COLO829 (cell line): Measurements from ENCODE around the gene GLIPR2.
"Not testable (repeated sequence)": the region's sequence is repeated elsewhere in the genome, so short reads cannot be mapped to it uniquely, and the experiment has no call there.

Source experiments
- DNase-seq: peaks from one replicate; pipeline ENCODE4 v3.0.0; 2012; ENCODE audit warnings: low spot score

The GLIPR2 gene

GRCh38 chr9:36144309-36145232 lies 8.0 kb downstream of the GLIPR2 start:
- no peak for DNase-seq

DNA sequence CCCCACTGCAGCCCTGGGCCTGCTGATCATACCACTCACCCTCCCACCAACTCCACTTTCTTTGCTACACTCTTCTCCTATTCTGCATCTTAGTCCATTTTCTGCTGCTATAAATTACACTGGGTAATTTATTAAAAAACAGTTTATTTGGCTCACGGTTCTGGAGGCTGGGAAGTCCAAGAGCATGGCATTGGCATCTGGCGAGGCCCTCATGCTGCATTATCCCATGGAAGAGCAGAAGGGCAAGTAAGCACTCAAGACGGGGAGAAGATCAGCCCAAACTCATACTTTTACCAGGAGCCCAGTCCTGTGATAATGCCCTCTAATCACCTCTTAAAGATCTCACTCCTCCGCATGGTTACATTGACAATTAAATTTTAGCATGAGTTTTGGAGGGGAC lies 9.4 kb downstream of the GLIPR2 start:
- no peak for DNase-seq

DNA sequence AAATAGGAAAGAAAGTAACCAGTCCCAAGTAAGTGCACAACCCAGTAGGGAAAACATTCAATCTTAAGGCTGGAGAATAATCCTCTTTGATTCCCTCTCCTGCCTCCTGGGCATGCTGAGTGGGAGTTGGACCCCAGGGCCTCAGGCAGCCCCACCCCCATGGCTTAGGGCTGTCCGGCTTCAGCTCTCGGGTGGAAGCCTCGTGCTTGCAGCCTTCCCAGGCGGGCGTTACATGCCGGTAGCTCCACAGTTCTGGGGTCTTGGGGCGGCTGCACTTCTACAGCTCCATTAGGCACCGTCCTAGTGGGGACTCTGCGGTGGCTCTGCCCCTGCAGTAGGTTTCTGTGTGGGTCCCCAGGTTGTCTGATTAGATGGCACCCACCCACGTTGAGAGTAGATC lies 10.1 kb downstream of the GLIPR2 start:
- no peak for DNase-seq

DNA sequence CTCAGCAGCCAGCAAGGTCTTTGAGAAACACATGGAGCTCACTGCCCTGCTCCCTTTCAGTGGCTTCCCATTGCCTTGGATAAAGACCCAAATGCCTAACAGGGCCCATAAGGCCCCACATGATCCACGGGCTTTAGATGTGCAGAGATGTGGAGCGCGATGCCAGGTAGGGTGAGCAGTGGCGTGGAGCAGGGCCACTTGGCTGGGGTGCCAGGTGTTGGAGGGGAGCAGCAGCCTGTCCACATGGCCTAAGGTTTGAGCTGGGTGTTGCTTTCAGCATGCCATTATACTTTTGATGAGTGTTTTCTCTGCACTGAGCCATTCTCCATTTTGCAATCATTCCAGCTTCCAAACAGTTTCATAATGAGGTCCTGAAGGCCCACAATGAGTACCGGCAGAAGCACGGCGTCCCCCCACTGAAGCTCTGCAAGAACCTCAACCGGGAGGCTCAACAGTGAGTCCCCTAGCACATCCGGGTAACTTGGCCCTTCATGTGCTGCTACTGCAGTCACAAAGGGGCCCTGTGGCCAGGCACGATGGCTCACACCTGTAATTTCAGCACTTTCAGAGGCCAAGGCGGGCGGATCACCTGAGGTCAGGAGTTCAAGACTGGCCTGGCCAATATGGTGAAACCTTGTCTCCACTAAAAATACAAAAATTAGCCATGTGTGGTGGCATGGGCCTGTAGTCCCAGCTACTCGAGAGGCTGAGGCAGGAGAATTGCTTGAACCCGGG lies 11.1 kb downstream of the GLIPR2 start:
- no peak for DNase-seq

- DNase-seq = peak; percentile 98
Observed at GRCh38 chr9:36148311-36149051, 11.9 kb downstream of the GLIPR2 start.

GRCh38 chr9:36149197-36149596 lies 12.7 kb downstream of the GLIPR2 start:
- DNase-seq = no peak

DNA sequence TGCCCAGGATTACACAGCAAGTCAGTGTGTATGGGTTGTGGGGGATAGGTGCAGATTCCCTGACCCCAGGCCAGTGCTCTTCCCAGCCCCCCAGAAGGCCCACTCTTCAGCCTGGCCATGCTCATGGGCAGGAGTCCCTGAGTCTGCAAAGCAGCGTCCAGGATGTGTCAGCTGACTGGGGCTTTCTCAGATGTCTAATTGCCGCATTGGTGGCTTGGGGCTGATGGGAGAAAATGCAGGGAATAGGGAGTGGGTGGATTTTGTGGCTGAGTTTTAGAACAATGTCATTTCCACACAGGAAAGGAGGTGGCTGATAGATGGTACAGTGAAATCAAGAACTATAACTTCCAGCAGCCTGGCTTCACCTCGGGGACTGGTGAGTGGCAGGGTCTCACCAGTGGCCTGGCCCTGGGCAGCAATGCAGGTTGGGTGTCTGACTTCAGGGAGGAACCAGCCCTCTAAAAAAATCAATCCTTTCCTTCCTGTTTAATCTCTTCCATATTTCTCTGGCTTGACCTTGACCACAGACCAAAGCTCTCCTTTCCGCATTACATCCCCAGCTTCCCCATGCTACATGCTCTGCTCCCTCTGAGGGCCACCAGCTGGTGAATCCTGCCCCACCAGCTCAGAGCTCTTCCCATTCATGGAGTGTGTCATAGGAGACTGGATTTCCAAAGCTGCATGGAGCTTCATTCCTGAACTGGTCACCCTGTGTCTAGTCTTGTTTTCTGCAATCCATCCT lies 14.2 kb downstream of the GLIPR2 start:
- DNase-seq = no peak

GRCh38 chr9:36151316-36152210 lies 15.0 kb downstream of the GLIPR2 start:
- no peak for DNase-seq

DNA sequence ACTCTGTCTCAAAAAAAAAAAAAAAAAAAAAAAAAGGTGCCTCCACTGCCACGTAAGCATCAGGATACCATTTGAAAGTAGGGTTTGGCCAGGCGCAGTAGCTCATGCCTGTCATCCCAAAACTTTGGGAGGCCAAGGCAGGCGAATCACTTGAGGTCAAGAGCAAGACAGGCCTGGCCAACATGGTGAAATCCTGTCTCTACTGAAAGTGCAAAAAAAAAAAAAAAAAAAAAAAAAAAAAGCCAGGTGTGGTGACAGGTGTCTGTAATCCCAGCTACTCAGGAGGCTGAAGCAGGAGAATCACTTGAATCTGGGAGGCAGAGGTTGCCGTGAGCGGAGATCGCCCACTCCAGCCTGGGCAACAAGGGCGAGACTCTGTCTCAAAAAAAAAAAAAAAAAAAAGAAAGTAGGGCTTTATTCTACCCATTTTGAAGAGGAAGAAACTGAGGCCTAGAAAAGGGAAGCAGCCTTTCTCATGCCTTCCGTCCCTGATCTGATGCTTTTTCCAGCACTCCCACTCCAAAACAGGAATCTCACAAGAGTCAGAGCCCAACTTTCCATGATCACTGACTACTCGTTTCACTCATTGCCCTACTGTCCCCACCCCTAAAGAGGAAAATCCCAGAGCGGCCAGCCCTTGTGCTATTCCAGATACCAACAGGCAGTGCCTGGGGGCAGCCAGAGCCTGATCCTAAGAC lies 16.4 kb downstream of the GLIPR2 start:
- no peak for DNase-seq

- no peak for DNase-seq
Observed at GRCh38 chr9:36153746-36154145, 17.2 kb downstream of the GLIPR2 start.

DNA sequence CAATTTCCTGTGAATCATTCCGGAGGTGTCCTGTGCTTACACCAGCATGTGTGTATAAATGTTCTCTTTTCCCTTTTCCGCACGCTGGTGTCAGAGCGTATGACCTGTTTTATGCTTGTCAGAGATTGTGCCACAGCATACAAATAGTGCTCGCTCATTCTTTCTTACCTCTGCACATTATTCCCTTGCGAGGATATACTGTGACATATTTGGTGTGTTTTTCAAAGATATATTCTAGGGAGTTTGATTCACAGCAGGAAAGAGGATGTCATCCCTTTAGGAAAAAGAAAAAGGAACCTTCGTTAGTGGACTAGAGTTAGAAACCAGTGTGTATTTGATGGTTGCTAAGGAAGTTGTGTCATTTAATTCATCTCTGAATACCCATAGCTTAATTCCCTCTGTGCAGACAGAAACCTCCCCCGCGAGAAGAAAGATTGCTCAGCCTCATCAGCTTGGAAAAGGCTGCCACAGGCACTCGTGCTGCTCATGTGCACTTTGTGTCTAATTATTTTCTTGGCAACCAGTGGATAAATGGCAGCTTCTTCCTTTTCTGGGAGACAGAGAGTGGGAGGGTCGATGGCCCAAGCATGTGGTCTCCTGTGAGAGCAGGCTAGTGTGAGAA lies 17.9 kb downstream of the GLIPR2 start:
- DNase-seq = peak; percentile 62

- DNase-seq = no peak
Observed at GRCh38 chr9:36156116-36156515, 19.6 kb downstream of the GLIPR2 start.

DNA sequence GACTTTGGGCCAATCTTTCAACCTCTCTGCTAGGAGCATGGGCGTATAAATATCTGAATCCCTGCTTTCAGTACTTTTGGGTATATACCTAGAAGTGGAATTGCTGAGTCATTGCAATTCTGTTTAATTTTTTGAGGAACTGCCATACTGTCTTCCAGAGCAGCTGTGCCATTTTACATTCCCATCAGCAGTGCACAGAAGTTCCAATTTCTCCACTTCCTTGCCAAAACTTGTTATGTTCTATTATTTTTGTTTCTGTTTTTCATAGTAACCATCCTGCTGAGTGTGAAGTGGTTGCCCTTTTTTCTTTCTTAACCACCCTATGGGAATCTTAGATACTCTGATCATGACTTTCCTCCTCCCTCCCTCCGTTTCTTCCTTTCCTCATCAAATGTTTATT lies 21.6 kb downstream of the GLIPR2 start:
- DNase-seq = no peak

- DNase-seq = no peak
Observed at GRCh38 chr9:36158917-36159316, 22.4 kb downstream of the GLIPR2 start.

DNA sequence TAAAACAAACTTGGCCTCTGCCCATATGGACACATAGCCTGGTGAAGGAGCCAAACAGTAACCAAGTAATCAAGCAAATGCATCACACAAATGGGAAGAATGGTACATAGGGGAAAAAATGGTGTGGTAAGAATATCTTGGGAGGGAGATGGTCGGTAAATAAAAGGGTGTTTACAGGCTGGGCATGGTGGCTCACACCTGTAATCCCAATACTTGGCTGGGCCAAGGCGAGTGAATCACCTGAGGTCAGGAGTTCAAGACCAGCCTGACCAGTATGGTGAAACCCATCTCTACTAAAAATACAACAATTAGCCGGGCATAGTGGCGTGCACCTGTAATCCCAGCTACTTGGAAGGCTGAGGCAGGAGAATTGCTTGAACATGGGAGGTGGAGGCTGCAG lies 23.0 kb downstream of the GLIPR2 start:
- DNase-seq = not testable (repeated sequence)

GRCh38 chr9:36160126-36160525 lies 23.6 kb downstream of the GLIPR2 start:
- DNase-seq = not testable (repeated sequence)

DNA sequence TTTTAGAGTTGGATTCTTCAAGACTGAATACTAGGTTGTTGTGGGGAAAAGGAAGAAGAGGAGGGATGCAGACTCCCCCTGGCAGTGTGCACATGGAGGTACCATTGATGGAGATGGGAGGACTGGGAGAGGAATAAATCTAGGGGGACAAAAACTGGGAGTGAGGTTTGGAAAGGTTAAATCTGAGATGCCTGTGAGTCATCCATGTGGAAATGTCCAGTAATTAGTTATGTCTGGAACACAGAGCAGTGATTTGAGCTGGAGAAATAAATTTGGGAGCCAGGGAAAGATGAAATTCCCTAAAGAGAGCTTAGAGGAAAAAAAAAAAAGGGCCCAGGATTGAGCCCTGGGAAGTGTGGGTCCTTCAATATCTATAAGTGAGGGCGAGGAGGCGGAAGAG lies 24.7 kb downstream of the GLIPR2 start:
- DNase-seq = no peak

- no peak for DNase-seq
Observed at GRCh38 chr9:36162211-36162738, 25.7 kb downstream of the GLIPR2 start.

GRCh38 chr9:36163049-36163785 lies 26.7 kb downstream of the GLIPR2 start:
- no peak for DNase-seq
